COLO829 (cell line): ENCODE measurements around the gene CDAN1.
"Not testable (repeated sequence)": the region's sequence is repeated elsewhere in the genome, so short reads cannot be mapped to it uniquely, and the experiment has no call there.

Source experiments
- DNase-seq: peaks from one replicate; pipeline ENCODE4 v3.0.0; 2012; ENCODE audit warnings: low spot score

CDAN1 gene, protein sequence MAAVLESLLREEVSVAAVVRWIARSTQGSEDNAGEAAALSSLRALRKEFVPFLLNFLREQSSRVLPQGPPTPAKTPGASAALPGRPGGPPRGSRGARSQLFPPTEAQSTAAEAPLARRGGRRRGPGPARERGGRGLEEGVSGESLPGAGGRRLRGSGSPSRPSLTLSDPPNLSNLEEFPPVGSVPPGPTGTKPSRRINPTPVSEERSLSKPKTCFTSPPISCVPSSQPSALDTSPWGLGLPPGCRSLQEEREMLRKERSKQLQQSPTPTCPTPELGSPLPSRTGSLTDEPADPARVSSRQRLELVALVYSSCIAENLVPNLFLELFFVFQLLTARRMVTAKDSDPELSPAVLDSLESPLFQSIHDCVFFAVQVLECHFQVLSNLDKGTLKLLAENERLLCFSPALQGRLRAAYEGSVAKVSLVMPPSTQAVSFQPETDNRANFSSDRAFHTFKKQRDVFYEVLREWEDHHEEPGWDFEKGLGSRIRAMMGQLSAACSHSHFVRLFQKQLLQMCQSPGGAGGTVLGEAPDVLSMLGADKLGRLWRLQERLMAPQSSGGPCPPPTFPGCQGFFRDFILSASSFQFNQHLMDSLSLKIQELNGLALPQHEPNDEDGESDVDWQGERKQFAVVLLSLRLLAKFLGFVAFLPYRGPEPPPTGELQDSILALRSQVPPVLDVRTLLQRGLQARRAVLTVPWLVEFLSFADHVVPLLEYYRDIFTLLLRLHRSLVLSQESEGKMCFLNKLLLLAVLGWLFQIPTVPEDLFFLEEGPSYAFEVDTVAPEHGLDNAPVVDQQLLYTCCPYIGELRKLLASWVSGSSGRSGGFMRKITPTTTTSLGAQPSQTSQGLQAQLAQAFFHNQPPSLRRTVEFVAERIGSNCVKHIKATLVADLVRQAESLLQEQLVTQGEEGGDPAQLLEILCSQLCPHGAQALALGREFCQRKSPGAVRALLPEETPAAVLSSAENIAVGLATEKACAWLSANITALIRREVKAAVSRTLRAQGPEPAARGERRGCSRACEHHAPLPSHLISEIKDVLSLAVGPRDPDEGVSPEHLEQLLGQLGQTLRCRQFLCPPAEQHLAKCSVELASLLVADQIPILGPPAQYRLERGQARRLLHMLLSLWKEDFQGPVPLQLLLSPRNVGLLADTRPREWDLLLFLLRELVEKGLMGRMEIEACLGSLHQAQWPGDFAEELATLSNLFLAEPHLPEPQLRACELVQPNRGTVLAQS

DNA sequence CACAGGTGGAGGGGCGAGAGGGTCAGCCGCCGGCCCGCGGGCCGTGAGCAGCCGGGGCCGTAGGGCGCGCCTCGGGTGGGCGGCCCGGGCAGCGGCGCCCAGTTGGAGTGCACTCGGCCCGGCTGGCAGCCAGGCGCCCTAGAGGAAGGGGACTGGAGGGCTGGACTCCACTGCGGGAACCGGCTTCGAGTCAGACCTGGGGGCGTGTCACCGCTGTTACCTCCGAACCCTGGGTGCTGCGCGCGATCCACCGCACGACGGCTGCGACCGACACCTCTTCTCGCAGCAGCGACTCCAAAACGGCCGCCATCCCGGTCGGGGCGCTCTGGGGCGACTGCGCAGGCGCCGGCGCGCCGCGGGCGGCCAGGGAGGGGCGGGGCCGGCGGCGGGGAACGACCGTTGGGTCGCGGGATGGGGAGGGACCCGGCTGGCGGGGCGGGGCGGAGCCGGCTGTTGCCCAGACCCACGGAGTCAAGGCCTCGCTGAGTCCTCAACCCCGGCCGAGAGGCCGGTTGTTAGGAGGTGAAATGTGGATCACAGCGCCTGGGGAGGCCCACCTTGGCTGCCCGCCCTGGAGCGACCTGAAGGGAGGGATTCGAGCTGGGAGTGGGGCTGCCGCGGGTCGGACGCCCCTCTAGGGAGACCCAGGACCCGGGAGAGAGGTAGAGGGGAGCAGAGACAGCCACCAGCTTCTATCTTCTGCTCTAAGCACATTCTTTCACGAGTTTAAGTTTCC lies at the start of gene CDAN1:
Gene CDAN1, minus strand, starts transcription at position 336 of the 736 bp plus-strand sequence. Its CDS starts 26 bp downstream, at position 310.
- peak; percentile 85 for DNase-seq

- DNase-seq: no peak
These were observed 48.6 kb upstream of the CDAN1 start for GRCh38 chr15:42785569-42785968.

GRCh38 chr15:42784705-42785104 lies 47.8 kb upstream of the CDAN1 start:
- DNase-seq: no peak

GRCh38 chr15:42782716-42783115 lies 45.8 kb upstream of the CDAN1 start:
- DNase-seq: no peak

DNA sequence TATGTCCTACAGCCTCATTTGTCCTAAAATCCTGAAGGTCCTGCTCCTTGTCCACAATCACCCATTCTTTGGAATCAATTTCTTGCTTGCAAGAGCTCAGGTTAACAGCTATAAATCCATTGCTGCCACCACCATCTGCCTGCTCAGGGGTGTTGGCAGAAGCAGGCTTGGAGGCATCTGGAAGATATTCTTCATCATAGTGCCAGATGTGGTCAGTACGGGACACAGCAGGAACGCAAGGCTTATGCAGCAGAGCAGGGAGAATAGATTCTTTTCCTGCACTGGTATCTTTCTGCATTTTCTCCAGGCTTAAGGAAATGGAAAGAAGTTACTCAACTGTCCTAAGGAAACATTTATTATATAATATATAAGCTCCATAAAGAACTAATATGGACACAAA lies 38.5 kb upstream of the CDAN1 start:
- no peak for DNase-seq

GRCh38 chr15:42772901-42773300 lies 36.0 kb upstream of the CDAN1 start:
- no peak for DNase-seq

DNA sequence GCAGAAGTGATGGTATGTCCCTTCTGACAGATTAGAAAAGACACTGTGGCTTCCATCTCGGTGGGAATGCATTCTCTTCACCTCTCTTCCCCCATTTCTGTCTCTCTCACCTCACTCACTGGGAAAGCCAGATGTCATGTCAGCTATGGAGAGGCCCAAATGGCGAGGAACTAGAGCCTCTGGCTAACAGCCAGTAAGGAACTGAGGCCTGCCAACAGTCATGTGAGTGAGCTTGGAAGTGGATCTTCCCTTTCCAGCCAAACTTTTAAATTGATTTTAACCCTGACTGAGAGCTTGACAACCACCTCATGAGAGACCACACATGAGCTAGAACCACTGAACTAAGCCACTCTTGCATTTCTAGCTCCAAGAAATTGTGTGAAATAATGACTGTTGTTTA lies 35.2 kb upstream of the CDAN1 start:
- DNase-seq: no peak

DNA sequence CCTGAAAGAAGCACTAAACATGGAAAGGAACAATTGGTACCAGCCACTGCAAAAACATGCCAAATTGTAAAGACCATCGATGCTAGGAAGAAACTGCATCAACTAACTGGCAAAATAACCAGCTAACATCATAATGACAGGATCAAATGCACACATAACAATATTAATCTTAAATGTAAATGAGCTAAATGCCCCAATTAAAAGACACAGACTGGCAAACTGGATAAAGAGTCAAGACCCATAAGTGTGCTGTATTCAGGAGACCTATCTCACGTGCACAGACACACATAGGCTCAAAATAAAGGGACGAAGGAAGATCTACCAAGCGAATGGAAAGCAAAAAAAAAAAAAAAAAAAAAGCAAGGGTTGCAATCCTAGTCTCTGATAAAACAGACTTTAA lies 29.2 kb upstream of the CDAN1 start:
- DNase-seq: not testable (repeated sequence)

DNA sequence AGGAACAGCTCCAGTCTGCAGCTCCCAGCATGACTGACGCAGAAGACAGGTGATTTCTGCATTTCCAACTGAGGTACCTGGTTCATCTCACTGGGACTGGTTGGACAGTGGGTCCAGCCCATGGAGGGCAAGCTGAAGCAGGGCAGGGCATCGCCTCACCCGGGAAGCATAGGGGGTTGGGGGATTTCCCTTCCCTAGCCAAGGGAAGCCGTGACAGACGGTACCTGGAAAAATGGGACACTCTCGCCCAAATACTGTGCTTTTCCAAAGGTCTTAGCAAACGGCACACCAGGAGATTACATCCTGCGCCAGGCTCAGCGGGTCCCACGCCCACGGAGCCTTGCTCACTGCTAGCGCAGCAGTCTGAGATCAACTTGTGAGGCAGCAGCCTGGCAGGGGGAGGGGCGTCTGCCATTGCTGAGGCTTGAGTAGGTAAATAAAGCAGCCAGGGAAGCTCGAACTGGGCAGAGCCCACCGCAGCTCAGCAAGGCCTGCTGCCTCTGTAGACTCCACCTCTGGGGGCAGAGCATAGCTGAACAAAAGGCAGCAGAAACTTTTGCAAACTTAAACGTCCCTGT lies 27.3 kb upstream of the CDAN1 start:
- DNase-seq: not testable (repeated sequence)

DNA sequence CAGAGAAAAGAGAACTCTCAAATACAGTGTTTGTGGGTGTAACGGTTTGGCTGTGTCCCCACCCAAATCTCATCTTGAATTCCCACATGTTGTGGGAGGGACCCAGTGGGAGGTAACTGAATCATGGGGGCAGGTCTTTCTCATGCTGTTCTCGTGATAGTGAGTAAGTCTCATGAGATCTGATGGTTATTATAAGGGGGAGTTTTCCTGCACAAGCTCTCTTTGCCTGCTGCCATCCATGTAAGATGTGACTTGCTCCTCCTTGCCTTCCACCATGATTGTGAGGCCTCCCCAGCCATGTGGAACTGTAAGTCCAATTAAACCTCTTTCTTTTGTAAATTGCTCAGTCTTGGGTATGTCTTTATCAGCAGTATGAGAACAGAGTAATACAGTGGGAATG lies 24.9 kb upstream of the CDAN1 start:
- not testable (repeated sequence) for DNase-seq

DNA sequence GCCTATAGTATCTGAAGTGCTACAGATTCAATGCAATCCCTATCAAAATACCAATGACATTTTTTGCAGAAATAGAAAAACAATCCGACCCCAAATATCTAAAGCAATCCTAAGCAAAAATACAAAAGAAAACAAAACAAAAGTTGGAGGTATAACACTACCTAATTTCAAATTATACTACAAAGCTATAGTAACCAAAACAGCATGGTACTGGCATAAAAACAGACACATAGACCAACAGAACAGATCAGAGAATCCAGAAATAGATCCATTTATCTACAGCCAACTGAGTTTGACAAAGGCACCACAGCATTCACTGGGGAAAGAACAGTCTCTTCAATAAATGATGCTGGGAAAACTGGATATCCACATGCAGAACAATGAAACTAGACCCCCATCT lies 23.8 kb upstream of the CDAN1 start:
- DNase-seq: no peak

DNA sequence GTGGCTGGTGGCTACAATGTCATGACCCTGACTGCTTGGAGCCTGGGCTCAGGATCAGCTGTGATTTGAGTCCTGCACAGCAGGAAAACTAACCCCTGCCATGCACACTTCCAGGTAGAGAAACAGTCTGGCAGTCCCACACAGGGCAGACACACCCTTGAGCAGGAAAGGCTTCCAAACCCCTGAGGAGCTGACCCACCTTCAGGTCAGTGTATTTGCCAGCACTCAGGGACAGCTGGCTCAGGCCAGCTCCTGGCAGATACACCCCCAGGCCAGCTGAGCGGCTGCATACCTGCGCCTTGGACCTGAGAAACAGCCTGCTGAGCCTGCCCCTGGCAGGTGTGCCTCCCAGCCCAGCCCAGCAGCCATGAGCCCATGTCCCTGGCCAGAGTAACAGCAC lies 22.2 kb upstream of the CDAN1 start:
- DNase-seq: no peak

DNA sequence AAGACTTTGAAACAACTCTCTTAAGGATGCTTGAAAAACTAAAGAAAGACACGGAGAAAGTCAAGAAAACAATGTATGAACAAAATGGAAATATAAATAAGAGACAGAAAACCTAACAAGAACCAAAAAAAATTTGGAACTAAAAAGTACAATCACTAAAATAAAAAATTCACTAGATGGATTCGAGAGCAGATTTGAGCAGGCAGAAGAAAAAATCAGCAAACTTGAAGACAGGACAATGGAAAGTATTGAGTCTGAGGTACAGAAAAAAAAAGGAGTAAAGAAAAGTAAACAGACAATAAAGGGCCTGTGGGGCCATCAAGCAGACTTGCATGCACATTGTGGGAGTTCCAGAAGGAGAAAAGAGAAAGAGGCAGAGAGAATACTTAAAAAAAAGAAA lies 13.4 kb upstream of the CDAN1 start:
- DNase-seq: no peak

- no peak for DNase-seq
These were observed 12.3 kb upstream of the CDAN1 start for GRCh38 chr15:42749266-42749665.

- DNase-seq: no peak
These were observed 7.3 kb upstream of the CDAN1 start for GRCh38 chr15:42744195-42744594.

DNA sequence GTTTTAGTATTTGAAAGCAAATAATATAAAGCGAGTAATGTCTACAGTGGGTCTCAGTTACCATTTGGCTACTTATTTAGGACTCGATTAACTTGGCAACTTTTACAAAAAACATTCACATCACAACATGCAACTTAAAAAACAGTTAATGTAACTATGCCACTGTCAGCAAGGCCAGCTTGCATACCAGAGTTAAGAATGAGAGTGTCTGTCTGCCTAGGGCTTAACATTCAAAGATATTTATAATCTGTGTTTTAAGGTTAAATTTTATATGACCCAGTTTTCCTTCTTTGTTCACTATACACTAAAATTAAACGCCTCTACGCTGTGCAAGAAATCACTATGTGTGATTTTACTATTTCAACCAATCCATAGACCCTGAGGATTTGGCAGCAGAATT lies 5.2 kb upstream of the CDAN1 start:
- no peak for DNase-seq

- no peak for DNase-seq
These were observed 4.8 kb upstream of the CDAN1 start for GRCh38 chr15:42741710-42742109.

GRCh38 chr15:42737529-42738328 lies 801 bp upstream of the CDAN1 start:
- DNase-seq: no peak

GRCh38 chr15:42736178-42736792 lies 643 bp downstream of the CDAN1 start:
- no peak for DNase-seq
